ENCODE data around the gene RPTOR.

DNA sequence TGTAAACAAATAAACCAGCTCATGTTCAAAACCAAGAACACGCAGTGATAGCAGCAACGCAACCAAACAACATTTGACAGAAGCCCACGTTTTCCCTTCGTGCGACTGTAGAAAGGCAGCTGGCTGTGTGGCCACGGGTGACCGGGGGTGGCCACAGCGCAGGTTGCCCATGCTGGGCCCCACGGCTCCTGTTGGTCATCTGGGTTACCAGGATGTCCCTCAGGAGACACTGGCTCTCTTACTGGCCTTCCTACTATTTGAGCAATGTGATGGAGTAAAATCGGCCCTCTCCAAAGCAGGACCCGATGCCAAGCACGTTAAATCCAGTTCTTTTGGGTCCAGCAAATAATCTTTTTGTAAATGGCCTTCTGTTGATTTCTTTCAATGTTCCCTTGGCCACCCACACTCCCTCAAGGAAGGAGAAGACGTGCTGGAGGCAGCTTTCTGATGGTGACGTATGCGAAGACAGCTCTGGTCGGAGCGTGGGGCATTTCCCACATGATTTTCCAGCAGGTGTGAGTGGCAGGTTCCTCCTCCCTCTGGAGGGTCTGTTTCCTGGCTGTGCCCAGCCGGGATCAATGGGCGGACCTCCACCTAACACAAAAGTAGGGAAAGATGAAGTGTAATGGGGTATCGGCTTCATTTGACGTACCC is 303.9 kb downstream of the RPTOR start:
- no peak for TF ChIP-seq NFIC (IDR thresholded peaks at IDR 0.05; ENCODE audit: borderline replicate concordance)
- TF ChIP-seq, protein P1, sequence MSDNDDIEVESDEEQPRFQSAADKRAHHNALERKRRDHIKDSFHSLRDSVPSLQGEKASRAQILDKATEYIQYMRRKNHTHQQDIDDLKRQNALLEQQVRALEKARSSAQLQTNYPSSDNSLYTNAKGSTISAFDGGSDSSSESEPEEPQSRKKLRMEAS (IDR thresholded peaks at IDR 0.05; ENCODE audit: low read depth), result no peak
- TF ChIP-seq, protein P2, sequence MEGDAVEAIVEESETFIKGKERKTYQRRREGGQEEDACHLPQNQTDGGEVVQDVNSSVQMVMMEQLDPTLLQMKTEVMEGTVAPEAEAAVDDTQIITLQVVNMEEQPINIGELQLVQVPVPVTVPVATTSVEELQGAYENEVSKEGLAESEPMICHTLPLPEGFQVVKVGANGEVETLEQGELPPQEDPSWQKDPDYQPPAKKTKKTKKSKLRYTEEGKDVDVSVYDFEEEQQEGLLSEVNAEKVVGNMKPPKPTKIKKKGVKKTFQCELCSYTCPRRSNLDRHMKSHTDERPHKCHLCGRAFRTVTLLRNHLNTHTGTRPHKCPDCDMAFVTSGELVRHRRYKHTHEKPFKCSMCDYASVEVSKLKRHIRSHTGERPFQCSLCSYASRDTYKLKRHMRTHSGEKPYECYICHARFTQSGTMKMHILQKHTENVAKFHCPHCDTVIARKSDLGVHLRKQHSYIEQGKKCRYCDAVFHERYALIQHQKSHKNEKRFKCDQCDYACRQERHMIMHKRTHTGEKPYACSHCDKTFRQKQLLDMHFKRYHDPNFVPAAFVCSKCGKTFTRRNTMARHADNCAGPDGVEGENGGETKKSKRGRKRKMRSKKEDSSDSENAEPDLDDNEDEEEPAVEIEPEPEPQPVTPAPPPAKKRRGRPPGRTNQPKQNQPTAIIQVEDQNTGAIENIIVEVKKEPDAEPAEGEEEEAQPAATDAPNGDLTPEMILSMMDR (IDR thresholded peaks at IDR 0.05), result no peak
